GM19193 (cell line): Measurements from ENCODE around the gene RAB6B.

Experiments
- POLR2A ChIP-seq: IDR thresholded peaks from 4 replicates; pipeline ENCODE4 v1.6.1; 2011; ENCODE audit not compliant: insufficient read depth, insufficient read length; ENCODE audit errors: extremely low read depth

The RAB6B gene

GRCh38 chr3:133821767-133822638 is 73.7 kb downstream of the RAB6B start:
- TF ChIP-seq POLR2A: peak; percentile 21

GRCh38 chr3:133820889-133821675 is 74.6 kb downstream of the RAB6B start:
- TF ChIP-seq POLR2A: no peak

DNA sequence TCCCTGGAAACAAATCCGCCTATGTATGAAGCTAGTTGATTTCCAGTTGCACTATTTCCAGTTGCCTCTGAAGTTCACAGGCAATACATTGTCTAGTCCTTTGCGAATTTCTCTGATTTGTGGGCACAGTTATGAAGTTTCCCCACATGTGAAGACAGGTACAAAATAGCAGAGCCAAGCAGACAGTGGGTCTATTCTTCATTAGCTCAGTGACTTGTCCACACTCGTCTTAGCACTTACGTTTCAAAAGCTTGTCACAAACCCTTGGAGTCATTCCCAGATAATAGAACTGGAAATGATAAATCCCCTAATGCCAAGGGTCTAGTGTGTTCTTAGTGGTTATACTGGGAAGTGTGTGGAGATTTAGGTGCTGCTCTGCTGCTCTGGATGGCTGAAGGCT is 75.6 kb downstream of the RAB6B start:
- TF ChIP-seq POLR2A: no peak

- TF ChIP-seq POLR2A: no peak
Measured at GRCh38 chr3:133815386-133815785, 80.3 kb downstream of the RAB6B start.

DNA sequence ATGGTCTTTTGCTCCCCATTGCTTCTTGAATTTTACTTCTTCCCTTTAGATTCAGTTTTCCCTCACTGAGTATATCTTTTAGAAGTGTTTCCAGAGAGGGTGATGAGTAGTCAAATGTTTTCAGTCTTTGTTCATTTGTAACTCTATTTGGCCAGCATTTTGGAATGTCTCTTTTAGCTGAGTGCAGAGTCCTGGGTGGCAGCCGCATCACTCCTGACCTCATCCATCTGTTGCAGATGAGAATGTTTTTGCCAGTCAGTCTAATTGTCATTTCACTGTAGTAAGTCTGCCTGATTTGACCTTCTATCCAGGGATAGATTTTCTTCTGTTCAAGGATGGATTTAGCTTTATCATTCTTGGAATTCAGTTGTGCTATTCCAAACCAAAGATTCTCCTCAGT is 82.8 kb downstream of the RAB6B start:
- TF ChIP-seq POLR2A: no peak

DNA sequence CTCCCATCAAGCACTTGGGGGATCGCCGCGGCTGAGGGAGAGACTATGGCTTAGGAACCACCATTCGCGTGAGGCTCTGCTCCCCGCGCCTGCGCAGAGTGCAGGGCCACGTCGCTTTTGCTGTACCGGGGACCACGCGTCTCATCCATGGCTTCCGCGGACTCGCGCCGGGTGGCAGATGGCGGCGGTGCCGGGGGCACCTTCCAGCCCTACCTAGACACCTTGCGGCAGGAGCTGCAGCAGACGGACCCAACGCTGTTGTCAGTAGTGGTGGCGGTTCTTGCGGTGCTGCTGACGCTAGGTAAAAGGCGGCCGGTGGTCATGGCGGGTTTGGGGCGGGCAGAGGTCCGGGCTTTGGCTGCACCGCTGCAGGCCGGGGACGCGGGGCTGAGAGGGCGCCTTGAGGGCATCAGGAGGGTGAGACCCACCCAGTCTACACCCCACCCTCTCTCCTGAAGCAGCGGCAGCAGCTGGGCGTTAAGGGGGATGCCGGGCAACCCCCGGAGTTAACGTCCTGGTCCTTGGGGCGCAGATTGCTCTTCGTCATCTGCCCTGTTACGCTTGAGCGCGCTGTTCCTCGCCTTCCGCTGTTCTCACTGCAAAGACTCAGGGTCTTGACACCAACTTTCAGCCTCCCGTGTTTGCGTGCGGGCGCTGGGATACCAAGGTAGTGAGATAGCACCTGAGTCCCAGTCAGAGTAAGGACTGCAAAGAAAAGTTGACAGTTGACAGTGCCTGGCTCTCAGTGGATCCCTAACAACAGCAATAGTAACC is 89.8 kb downstream of the RAB6B start, which contains the start of gene SRPRB:
Gene SRPRB (plus strand): TSS at position 114 of the 774 bp plus-strand sequence. CDS start 34 bp downstream, at position 148.
- TF ChIP-seq POLR2A: peak; percentile 87

- TF ChIP-seq POLR2A: no peak
Measured at GRCh38 chr3:133805384-133805701, 90.3 kb downstream of the RAB6B start.

DNA sequence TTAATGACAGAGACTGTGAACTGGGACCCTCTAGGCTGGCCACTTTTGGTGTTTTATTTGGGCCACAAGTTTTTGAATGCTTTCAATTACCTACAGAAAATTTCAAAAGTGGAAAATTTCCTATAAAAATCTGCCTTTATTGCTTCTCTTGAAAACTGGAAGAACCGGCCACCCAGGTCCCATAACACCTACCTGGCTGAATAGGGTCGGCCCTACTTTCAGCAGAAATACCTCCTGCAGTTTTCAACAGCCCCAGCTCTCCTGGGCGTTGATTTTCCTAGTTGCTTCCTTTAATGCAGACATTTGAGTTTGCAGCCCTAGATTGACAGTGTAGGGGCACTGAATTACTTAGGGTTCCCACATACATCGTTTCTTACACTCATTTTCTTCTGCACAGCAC is 90.8 kb downstream of the RAB6B start:
- TF ChIP-seq POLR2A: no peak

GRCh38 chr3:133803469-133803868 is 92.2 kb downstream of the RAB6B start:
- no peak for TF ChIP-seq POLR2A

DNA sequence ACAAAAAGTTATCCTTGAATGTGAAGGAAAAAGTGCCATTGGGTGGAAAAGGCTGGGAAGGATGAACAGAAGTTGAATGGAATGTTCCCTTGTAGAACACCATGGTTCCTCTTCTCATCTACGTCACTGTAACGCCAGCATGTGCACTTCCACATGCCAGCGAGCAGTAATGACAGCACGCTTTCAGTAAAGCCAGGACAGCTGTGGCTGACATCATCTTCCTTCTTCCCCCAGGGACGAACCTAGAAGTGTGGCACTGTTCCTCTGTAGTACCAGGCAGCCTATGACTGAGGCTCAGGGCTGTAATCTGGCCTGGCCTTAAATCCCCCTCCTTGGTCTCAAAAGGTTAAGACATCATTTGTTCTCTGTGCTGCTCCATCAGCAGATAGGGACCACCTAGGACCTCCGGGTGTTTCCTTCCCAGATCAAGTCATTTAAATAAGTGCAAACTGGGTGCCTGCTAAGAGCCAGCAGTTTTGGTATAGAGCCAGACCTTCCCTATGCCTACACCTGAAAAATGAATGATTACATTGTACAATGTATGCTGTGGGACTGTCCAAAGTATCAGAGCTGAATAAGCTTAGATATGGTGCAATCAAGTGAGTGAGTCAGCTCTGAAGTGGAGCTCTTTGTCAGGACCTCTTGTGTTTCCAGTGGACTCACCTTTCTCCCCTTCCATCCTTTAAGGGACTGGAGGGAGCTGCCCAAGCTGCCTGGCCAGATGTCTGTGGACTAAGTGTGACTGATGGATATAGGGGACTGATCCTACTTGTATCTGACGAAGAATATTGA is 95.7 kb downstream of the RAB6B start:
- no peak for TF ChIP-seq POLR2A

DNA sequence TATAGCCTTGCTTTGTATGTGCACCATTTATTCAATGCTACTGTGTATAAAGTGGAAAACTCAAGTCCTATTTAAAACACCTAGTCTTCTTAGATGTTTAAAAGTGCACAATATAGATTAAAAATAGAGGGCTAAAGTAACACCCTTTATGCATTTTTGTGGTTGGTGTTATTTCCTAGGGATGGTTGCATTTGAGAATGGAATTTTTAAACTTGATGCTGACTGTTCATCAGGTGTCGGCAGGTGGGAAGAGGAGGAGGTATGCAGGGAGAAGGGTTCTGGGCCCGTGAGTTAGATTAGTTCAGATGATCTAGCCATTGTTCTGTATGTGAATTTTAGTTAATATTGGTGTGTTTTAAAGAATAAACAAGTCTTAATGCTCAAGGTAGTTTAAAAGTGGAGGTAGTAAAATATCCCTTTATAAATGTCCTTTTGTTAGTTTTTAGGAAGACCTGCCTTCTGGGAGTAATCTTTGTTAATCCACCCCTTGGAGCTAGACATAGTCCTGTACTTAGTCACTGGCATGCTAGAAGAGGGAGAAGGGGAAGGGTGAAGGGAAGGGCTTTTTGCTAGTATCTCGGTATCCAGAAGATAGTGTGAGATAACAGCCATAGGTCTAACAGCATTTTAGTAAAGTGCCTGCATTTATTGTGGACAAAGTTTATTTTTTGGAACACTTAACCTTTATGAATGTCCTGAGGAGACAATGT is 98.1 kb downstream of the RAB6B start:
- no peak for TF ChIP-seq POLR2A

GRCh38 chr3:133792171-133792763 is 103.4 kb downstream of the RAB6B start:
- no peak for TF ChIP-seq POLR2A

DNA sequence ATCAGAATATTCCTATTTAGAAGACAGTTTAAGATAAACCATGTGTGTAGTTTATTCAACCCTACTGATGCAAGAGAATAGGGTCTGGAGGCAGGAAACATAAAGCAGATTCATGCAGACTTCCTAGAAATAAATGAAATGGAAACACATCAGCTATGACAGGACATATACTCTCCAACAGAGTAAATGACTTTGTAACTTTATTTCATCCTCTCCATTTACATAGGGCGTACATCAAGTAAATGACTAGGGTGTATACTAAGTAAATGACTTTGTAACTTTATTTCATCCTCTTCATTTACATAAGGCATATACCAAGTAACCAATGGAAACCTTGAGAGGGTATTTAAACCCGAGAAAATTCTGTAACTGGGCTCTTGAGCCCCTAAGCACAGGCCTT is 107.7 kb downstream of the RAB6B start:
- TF ChIP-seq POLR2A: no peak
